HG02798 (cell line): ENCODE results near the gene EPN2.
"Not testable (repeated sequence)": the region's sequence is repeated elsewhere in the genome, so short reads cannot be mapped to it uniquely, and the experiment has no call there.

ENCODE experiments used
- ATAC-seq: cut with Tn5 transposase; IDR thresholded peaks from one replicate; pipeline ENCODE4 v1.9.1; 2021; ENCODE audit warnings: mild to moderate bottlenecking; ENCODE audit not compliant: unreplicated experiment, poor library complexity

The EPN2 gene

GRCh38 chr17:19264268-19264667, 27.1 kb downstream of the EPN2 start:
- no peak for ATAC-seq

- no peak for ATAC-seq
These were observed 27.5 kb downstream of the EPN2 start for GRCh38 chr17:19264681-19265080.

GRCh38 chr17:19265755-19266154, 28.6 kb downstream of the EPN2 start:
- no peak for ATAC-seq

- ATAC-seq = no peak
These were observed 31.4 kb downstream of the EPN2 start for GRCh38 chr17:19268611-19269010.

GRCh38 chr17:19269106-19269505, 31.9 kb downstream of the EPN2 start:
- ATAC-seq = no peak

- no peak for ATAC-seq
These were observed 32.5 kb downstream of the EPN2 start for GRCh38 chr17:19269641-19270040.

- ATAC-seq = no peak
These were observed 33.2 kb downstream of the EPN2 start for GRCh38 chr17:19270347-19270703.

- peak; percentile 83 for ATAC-seq
These were observed 33.8 kb downstream of the EPN2 start for GRCh38 chr17:19270704-19271611.

GRCh38 chr17:19271780-19272357, 34.7 kb downstream of the EPN2 start:
- no peak for ATAC-seq

GRCh38 chr17:19273731-19274130, 36.6 kb downstream of the EPN2 start:
- no peak for ATAC-seq

GRCh38 chr17:19274893-19275292, 37.7 kb downstream of the EPN2 start:
- ATAC-seq = no peak

- no peak for ATAC-seq
These were observed 38.4 kb downstream of the EPN2 start for GRCh38 chr17:19275457-19276127.

- not testable (repeated sequence) for ATAC-seq
These were observed 41.1 kb downstream of the EPN2 start for GRCh38 chr17:19278284-19278683.

GRCh38 chr17:19278729-19279128, 41.6 kb downstream of the EPN2 start:
- ATAC-seq = no peak

- no peak for ATAC-seq
These were observed 44.0 kb downstream of the EPN2 start for GRCh38 chr17:19281161-19281560.

- no peak for ATAC-seq
These were observed 47.1 kb downstream of the EPN2 start for GRCh38 chr17:19284005-19284959.

- no peak for ATAC-seq
These were observed 48.2 kb downstream of the EPN2 start for GRCh38 chr17:19285213-19285900.

- ATAC-seq = no peak
These were observed 49.7 kb downstream of the EPN2 start for GRCh38 chr17:19286751-19287341.

- no peak for ATAC-seq
These were observed 50.5 kb downstream of the EPN2 start for GRCh38 chr17:19287651-19288050.
